ENCODE data around the gene IQSEC3.

The IQSEC3 gene

DNA sequence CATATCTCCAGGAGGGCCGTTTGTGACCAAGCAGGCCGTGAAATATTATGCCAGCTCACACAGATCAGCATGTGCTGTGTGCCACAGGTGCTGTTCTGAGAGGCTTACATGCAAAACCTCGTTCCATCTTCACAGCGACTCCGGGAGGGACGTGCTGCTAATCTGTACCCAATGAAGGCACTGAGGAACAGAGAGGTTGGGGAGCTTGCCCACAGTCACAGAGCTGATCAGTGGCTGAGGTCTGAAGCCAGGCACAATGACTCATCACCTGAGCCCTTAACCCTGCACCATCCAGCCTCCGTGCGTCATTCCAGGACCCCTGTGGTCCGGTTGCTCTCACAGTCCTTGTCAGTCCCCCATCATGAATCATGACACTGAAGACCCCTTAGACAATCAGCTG, 80.7 kb downstream of the IQSEC3 start:
- H3K9me3 Mint-ChIP-seq (ENCODE audit: low read depth) = no peaks in the 10 kb centered on the region
- peaks cover 2% of the 10 kb centered on the region for H3K4me1 Mint-ChIP-seq (ENCODE audit: low read depth)
- no peaks in the 10 kb centered on the region for H3K27me3 Mint-ChIP-seq
- no peaks in the 10 kb centered on the region for H3K36me3 Mint-ChIP-seq
- H3K27ac Mint-ChIP-seq = no peak overlapping the region
- no peak overlapping the region for H3K4me3 Mint-ChIP-seq

DNA sequence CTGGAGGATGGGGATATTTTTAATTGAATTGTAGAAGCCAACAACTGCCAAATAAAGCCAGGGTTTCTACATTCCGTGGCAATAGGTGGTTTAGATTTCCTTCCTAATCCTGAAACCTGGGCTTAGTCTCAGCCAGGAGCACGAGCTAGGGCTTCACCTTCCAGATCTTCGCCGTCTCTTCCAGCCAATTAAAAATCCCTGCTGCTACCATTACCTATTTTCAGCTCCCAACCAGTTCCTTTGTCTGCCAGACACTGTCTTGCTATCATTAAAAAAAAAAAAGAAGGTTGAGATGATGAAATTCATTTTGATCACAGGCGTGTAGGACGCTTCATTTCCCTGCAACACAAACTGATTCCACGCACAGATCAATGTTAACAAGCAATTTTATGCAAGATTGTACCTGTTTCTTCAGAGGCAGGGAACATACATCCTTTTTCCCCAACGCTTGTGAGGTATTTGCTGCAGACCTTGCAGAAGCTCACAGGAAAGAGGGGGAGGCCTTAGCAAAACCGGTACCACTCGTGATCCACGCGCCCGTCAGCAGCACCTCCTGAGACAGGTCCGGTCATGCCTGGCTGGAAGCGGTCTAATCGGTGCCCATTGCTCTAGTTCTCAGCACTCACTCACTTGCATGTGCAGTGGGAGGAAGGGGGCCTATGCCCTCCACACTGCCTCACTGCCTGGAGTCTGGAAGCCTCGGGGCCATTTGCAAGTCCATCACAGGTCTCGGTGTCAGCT, 82.3 kb downstream of the IQSEC3 start:
- no peaks in the 10 kb centered on the region for H3K9me3 Mint-ChIP-seq (ENCODE audit: low read depth)
- no peak overlapping the region for H3K4me3 Mint-ChIP-seq
- no peaks in the 10 kb centered on the region for H3K36me3 Mint-ChIP-seq
- H3K4me1 Mint-ChIP-seq (ENCODE audit: low read depth) = peaks cover 12% of the 10 kb centered on the region
- peaks cover 2% of the 10 kb centered on the region for H3K27me3 Mint-ChIP-seq
- H3K27ac Mint-ChIP-seq = no peak overlapping the region

DNA sequence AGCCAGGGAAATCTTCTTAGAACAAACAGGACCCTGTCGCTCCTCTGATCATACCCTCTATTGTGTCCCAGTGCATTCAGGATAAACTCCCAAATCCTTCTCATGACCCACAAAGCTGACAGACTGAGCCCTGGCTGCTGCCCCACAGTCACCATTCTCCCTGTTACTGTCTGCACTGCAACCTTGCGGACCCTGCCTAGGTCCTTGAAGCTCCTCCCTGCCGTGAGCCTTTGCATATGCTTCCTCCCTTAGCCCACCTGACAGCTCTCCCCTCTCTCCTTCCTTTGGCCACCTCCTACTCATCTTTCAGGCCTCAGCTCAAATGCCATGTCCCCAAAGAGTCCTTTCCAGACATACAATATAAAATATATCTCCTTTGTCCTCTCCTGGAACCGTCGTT, 85.0 kb downstream of the IQSEC3 start:
- H3K27me3 Mint-ChIP-seq = peaks cover 2% of the 10 kb centered on the region
- peaks cover 10% of the 10 kb centered on the region for H3K4me1 Mint-ChIP-seq (ENCODE audit: low read depth)
- no peaks in the 10 kb centered on the region for H3K9me3 Mint-ChIP-seq (ENCODE audit: low read depth)
- H3K27ac Mint-ChIP-seq = no peak overlapping the region
- H3K36me3 Mint-ChIP-seq = no peaks in the 10 kb centered on the region
- no peak overlapping the region for H3K4me3 Mint-ChIP-seq

DNA sequence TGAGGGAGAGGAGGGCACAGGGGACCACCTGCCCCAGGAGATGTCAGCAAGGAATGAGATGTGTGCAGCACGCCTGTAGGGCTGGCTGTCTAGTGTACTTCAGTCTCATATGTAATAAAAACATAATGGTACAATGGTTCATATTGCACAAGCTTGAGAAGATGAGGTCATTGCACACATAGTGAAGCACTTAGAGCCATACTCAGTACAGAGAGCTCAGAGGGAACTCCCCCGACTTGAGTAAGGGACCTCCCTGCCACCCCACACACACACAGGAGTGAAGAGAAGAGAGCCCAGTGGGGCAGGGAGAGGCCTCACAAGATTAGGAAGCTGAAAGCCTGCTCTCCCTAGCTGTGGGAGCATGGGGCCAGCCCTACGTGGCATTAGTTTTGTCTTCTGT, 85.9 kb downstream of the IQSEC3 start:
- peaks cover 2% of the 10 kb centered on the region for H3K27me3 Mint-ChIP-seq

DNA sequence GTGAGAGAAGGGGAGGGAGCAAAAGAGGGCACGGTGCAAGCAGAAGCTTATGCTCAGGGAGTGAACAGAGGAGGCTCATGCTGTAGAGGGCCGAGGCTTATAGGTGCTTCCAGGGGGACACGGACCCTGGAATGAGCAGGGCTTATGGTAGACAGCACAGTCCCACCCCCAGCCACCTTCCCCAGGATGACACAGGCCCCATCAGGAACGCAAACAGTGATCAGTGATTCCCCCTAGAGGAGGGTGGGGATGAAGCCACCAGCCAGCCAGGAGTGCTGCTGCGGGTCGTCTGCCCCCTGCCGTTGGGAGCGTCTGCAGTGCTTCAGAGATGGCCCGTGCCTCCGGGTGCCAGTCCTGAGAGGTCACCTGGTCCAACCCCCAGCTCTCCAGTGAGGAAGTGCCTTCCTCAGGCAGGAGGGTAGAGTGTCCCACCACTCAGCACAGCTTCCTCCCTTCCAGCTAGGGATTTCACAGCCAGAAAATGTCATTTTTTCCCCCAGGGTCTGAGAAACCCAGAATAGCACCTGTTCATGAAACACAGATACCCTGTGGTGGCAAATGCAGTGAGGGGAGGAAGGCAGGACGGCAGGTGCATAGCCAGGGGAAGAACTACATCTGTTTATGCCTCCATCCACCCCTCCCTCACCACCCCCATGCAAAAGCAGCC, 86.6 kb downstream of the IQSEC3 start:
- H3K27ac Mint-ChIP-seq = no peak overlapping the region
- H3K9me3 Mint-ChIP-seq (ENCODE audit: low read depth) = no peaks in the 10 kb centered on the region
- H3K4me1 Mint-ChIP-seq (ENCODE audit: low read depth) = peaks cover 10% of the 10 kb centered on the region
- H3K4me3 Mint-ChIP-seq = no peak overlapping the region
- H3K36me3 Mint-ChIP-seq = no peaks in the 10 kb centered on the region
- H3K27me3 Mint-ChIP-seq = peaks cover 2% of the 10 kb centered on the region

More for the DNA sequence above, 85.9 kb downstream of the IQSEC3 start:
- Mint-ChIP-seq H3K4me3 (no peak overlapping the region), H3K27ac (no peak overlapping the region), H3K9me3 (ENCODE audit: low read depth) (no peaks in the 10 kb centered on the region), H3K4me1 (ENCODE audit: low read depth) (peaks cover 10% of the 10 kb centered on the region), H3K36me3 (no peaks in the 10 kb centered on the region)

DNA sequence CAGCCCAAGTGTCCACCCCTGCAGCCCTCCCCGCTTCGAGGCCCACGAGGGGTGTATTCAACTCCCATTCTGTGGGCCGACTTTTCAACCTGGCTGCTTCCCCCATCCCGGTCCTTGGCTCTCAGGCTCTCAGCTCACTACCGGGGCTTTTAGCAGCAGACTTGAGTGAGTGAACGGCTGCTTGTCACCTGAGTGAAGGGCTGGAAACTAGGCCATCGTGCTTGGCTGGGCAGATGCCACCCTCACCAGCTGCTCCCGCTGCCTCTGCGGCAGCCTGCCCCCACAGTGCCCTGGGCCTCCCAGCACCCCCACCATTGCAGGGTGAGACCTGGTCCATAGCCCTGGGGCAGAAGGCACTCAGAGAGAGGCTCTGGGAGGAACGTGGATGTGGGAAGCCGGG, 87.5 kb downstream of the IQSEC3 start:
- Mint-ChIP-seq H3K9me3 (ENCODE audit: low read depth) (no peaks in the 10 kb centered on the region), H3K4me3 (no peak overlapping the region), H3K27me3 (peaks cover 2% of the 10 kb centered on the region), H3K4me1 (ENCODE audit: low read depth) (peaks cover 10% of the 10 kb centered on the region), H3K27ac (no peak overlapping the region), H3K36me3 (no peaks in the 10 kb centered on the region)

DNA sequence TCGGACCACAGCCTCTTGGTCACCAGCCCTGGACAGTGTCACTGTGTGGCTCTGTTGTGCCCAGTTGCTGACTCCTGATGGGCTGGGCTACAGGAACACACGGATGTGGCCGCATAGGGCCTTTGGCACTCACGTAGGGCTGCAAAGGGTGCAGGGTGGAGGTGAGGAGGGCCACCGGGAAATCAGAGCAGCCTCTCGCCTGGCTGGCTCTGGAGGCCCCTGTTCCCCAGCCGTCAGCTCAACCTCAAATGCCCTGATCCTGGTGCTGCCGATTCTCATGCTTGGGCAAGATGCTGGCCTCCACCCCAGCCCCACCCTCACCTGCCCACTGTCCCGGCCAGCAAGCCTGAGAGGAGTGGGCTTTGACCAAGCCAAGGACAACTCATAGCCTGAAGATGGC, 88.4 kb downstream of the IQSEC3 start:
- H3K27me3 Mint-ChIP-seq = peaks cover 2% of the 10 kb centered on the region

DNA sequence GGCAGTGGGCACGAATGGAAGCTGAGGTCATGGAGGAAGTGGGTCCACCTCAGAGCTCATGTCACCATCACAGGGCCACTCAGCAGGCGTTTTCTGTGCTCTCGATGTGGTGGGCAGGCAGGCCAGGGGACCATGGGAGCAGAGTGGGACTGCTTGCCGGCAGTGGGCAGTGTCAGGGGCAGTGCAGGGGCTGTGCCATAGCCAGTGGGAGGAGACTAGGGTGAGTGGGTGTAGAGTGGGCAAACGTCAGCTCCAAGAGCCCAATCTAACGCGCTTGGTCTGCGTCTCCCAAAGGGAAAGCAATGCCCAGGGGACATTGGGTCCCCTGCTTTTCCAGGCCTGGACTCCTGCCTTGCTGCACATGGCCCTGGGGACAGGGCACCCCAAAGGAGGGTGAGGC, 89.1 kb downstream of the IQSEC3 start:
- Mint-ChIP-seq H3K27me3 (peaks cover 2% of the 10 kb centered on the region), H3K4me1 (ENCODE audit: low read depth) (peaks cover 10% of the 10 kb centered on the region), H3K4me3 (no peak overlapping the region), H3K27ac (no peak overlapping the region), H3K9me3 (ENCODE audit: low read depth) (no peaks in the 10 kb centered on the region), H3K36me3 (no peaks in the 10 kb centered on the region)

More for the DNA sequence above, 88.4 kb downstream of the IQSEC3 start:
- Mint-ChIP-seq H3K9me3 (ENCODE audit: low read depth) (no peaks in the 10 kb centered on the region), H3K27ac (no peak overlapping the region), H3K4me1 (ENCODE audit: low read depth) (peaks cover 10% of the 10 kb centered on the region), H3K36me3 (no peaks in the 10 kb centered on the region), H3K4me3 (no peak overlapping the region)

DNA sequence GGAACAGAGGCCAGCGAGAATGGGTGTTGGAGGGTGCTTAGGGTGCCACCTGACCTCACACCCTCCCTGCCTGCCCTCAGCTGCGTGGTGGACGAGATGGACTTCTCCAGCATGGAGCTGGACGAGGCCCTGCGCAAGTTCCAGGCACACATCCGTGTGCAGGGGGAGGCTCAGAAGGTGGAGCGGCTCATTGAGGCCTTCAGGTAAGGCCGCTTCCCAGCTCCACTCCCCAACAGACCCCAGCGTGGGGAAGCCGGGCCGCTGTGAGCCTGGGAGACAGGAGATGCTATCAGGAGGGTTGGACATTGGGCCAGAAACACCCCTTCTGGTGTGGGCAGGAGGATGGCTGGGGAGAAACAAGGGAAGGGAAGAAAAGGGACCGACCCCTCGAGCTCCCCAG, 90.4 kb downstream of the IQSEC3 start:
- Mint-ChIP-seq H3K27ac (no peak overlapping the region), H3K4me3 (no peak overlapping the region), H3K4me1 (ENCODE audit: low read depth) (peaks cover 10% of the 10 kb centered on the region), H3K27me3 (peaks cover 2% of the 10 kb centered on the region), H3K36me3 (no peaks in the 10 kb centered on the region), H3K9me3 (ENCODE audit: low read depth) (no peaks in the 10 kb centered on the region)

DNA sequence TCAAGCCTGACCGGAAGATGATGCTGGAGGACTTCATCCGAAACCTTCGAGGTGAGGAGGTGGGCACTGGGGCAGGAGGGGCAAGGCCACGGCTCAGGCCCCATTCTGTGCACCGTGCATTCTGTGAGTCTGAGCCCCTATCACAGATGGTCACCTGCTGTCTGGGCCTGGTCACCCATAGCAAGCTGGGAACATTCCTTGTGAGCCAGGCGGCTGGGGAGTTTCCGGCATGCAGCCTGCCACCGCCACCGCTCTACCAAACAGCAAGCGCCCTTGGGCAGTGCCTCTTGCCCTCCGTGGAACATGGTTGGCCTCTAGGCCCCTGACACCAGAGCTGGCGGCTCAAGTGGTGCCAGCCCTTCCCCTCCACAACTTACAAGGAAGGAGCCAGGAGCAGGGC, 91.1 kb downstream of the IQSEC3 start:
- Mint-ChIP-seq H3K36me3 (no peaks in the 10 kb centered on the region), H3K27ac (no peak overlapping the region), H3K4me3 (no peak overlapping the region), H3K27me3 (no peaks in the 10 kb centered on the region), H3K9me3 (ENCODE audit: low read depth) (no peaks in the 10 kb centered on the region), H3K4me1 (ENCODE audit: low read depth) (peaks cover 6% of the 10 kb centered on the region)

DNA sequence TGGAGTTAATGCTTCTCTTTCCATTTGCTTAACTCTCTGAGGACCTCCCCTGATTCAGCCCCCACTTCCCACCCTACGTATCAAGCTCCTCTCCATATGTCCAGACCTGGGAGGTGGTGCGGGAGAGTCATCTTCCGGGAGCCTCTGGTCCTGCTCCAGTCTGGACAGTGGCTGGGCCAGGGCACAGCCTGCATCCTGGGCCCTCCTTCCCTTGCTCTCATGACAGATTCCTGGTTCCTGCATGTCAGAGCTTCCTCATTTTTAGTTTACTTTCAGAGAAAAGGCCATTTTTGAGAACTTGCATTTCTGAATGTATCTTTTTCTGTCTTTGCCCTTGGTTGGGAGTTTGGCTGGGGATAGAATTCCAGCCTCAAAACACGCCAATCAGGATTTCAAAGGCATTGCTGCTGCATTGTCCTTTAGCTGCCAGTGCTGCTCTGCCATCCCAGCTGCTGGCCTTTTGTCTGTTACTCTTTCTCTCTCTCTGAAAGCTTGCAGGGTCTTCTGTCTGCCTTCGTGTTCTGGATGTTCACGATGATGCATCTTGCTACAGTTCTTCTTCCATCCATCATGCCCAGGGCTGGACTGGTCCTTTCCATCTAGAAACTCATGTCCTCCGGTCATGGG, 92.7 kb downstream of the IQSEC3 start:
- no peaks in the 10 kb centered on the region for H3K27me3 Mint-ChIP-seq
- H3K9me3 Mint-ChIP-seq (ENCODE audit: low read depth) = no peaks in the 10 kb centered on the region
- no peaks in the 10 kb centered on the region for H3K36me3 Mint-ChIP-seq
- no peaks in the 10 kb centered on the region for H3K4me1 Mint-ChIP-seq (ENCODE audit: low read depth)
- no peak overlapping the region for H3K4me3 Mint-ChIP-seq
- no peak overlapping the region for H3K27ac Mint-ChIP-seq

DNA sequence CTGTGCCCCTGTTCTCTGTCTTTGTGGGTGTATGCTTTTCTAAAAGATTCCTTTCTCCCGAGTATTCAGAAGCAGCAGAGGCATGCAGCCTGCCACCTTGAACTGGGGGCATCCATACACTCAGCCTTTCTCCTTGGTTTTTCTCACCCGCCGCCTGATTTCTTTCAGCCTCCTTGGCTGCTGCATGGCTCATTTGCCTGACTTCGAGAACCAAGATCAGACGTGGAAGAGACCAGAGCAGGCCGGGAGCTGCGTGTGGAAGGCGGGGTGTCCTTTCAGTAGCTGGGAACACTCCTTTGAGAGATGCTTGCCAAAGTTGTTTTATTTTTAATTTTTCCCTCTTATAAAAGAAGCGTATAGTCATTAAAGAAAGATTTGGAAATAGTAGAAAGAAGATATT, 94.3 kb downstream of the IQSEC3 start:
- Mint-ChIP-seq H3K4me1 (ENCODE audit: low read depth) (no peaks in the 10 kb centered on the region), H3K36me3 (no peaks in the 10 kb centered on the region), H3K4me3 (no peak overlapping the region), H3K27ac (no peak overlapping the region), H3K9me3 (ENCODE audit: low read depth) (no peaks in the 10 kb centered on the region), H3K27me3 (no peaks in the 10 kb centered on the region)

DNA sequence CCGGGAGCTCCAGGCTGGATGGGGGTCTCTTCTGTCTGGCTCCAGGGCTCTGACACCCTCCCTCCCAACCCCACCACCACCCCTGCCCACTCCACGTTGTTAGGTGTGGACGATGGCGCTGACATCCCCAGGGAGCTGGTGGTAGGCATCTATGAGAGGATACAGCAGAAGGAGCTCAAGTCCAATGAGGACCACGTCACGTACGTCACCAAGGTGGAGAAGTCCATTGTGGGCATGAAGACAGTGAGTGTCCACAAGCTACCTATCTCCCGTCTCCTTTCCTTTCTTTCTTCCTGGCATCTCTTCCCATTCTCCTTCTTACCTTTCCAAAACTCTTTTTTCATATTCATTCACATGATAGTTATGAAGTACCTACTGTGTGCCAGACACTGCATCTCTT, 95.3 kb downstream of the IQSEC3 start:
- H3K4me3 Mint-ChIP-seq = no peak overlapping the region
- no peaks in the 10 kb centered on the region for H3K4me1 Mint-ChIP-seq (ENCODE audit: low read depth)
- H3K27ac Mint-ChIP-seq = no peak overlapping the region
- no peaks in the 10 kb centered on the region for H3K9me3 Mint-ChIP-seq (ENCODE audit: low read depth)
- no peaks in the 10 kb centered on the region for H3K36me3 Mint-ChIP-seq
- H3K27me3 Mint-ChIP-seq = no peaks in the 10 kb centered on the region

DNA sequence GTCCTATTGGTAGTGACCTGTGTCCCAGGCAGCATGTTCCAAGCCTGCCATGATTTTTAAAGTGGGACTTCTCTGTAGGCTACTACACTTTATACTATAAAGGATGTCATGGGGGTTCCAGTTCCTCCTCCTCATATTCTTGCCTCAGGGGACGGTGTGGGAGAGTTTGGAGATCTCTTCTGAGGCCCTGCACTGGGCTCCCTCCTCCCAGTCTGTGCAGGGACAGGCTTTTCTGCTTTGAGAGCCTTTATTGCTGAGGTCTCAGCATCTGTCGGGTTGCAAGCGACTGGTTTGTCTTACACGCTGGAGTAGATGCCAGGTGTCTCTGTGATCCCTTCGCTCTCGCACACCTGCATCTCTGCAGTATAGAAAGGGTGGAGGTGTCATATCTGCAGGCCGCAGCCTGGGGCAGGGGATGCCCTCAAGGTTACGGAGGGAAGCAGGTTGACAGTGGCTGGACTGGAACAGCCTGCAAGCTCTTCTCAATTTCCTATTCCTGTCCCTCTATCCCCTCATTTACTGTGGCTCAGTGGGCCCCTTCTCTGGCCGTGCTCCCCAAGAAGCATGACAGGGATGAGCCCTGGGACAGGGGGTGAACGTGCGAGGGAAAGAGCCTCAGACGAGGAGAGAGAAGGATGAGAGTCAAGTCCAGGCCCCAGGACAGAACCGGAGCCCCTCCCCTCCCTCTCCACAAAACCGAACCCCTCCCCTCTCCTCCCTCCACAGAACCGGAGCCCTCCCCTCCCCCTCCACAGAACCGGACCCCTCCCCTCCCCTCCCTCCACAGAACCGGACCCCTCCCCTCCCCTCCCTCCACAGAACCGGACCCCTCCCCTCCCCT, 96.1 kb downstream of the IQSEC3 start:
- Mint-ChIP-seq H3K27me3 (peaks cover 2% of the 10 kb centered on the region), H3K36me3 (no peaks in the 10 kb centered on the region), H3K9me3 (ENCODE audit: low read depth) (no peaks in the 10 kb centered on the region), H3K4me1 (ENCODE audit: low read depth) (no peaks in the 10 kb centered on the region), H3K4me3 (no peak overlapping the region), H3K27ac (no peak overlapping the region)

All from activated naive CD8-positive, alpha-beta T cell (primary cell).